Testis (tissue), 2 donors: ENCODE measurements around the gene ARFIP1.

ENCODE experiments used
- POLR2A ChIP-seq: fragments of 450-650 bp; IDR thresholded peaks from one replicate; pipeline ENCODE4 v1.6.1; 2017; ENCODE audit warnings: antibody characterized with exemption, mild to moderate bottlenecking, moderate library complexity
- TF ChIP-seq, protein P1 (sequence below), 3 experiments: fragments of 450-650 bp in 2 of 3; fragments of 200-600 bp in 1 of 3; sonication (generic) in 1 of 3; IDR thresholded peaks; one replicate each; pipeline ENCODE4 v1.5.1; 2016 to 2019; ENCODE audit warnings: antibody characterized with exemption in 3 of 3, mild to moderate bottlenecking in 2 of 3, moderate library complexity in 1 of 3

DNA sequence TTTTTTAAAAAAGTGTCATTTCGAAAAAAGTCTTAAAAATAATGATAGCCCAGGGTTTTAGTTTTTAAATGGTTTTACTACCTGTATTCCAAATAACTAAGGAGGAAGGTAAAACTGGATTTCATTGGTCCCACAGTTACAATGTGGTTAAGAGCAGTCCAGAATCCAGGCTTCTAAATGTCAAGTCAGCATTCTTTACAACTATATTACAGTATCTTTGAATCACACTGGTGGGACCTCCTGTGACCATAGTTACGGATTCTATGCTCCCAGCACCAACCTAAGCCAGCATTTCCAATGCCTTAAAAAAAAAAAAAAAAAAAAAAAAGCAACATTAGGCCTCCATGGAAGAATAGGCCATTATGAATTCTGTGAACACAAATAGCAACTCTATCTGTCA is 6.4 kb upstream of the ARFIP1 start:
- TF ChIP-seq POLR2A: no peak
- TF ChIP-seq, protein P1, sequence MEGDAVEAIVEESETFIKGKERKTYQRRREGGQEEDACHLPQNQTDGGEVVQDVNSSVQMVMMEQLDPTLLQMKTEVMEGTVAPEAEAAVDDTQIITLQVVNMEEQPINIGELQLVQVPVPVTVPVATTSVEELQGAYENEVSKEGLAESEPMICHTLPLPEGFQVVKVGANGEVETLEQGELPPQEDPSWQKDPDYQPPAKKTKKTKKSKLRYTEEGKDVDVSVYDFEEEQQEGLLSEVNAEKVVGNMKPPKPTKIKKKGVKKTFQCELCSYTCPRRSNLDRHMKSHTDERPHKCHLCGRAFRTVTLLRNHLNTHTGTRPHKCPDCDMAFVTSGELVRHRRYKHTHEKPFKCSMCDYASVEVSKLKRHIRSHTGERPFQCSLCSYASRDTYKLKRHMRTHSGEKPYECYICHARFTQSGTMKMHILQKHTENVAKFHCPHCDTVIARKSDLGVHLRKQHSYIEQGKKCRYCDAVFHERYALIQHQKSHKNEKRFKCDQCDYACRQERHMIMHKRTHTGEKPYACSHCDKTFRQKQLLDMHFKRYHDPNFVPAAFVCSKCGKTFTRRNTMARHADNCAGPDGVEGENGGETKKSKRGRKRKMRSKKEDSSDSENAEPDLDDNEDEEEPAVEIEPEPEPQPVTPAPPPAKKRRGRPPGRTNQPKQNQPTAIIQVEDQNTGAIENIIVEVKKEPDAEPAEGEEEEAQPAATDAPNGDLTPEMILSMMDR (IDR thresholded peaks at IDR 0.05): no peak
